Peyer's patch (tissue), 4 donors: ENCODE data around the gene RPL29.

Source experiments
- POLR2A ChIP-seq, 2 donors: fragments of 450-650 bp; IDR thresholded peaks; one replicate each; pipeline ENCODE4 v1.5.1; 2017; ENCODE audit warnings: antibody characterized with exemption in 2 of 2, mild to moderate bottlenecking in 2 of 2, moderate library complexity in 2 of 2
- TF ChIP-seq, protein P1 (sequence below), 6 experiments: fragments of 450-650 bp in 4 of 6; fragments of 200-600 bp in 2 of 6; sonication (generic) in 1 of 6; IDR thresholded peaks; one replicate each; pipeline ENCODE4 v1.5.1; 2017 to 2019; ENCODE audit warnings: antibody characterized with exemption in 6 of 6, mild to moderate bottlenecking in 3 of 6, moderate library complexity in 1 of 6

DNA sequence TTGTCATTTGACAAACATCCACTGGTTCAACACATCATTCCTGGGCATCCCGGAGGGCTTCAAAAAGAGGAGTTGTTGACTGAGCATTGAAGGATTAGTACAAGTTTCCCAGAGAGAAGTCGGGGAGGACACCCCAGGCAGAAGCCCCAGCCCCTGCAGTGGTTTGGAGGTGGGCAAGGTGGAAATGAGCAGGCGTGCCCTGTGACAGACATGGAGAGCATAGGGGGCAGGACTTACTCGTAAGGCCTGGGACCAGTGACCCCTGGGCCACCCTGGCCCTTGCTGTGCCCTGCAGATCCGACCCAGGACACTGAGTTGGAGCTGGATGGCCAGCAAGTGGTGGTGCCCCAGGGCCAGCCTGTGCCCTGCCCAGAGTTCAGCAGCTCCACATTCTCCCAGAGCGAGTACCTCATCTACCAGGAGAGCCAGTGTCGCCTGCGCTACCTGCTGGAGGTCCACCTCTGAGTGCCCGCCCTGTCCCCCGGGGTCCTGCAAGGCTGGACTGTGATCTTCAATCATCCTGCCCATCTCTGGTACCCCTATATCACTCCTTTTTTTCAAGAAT, 47.6 kb downstream of the RPL29 start:
- TF ChIP-seq, protein P1, sequence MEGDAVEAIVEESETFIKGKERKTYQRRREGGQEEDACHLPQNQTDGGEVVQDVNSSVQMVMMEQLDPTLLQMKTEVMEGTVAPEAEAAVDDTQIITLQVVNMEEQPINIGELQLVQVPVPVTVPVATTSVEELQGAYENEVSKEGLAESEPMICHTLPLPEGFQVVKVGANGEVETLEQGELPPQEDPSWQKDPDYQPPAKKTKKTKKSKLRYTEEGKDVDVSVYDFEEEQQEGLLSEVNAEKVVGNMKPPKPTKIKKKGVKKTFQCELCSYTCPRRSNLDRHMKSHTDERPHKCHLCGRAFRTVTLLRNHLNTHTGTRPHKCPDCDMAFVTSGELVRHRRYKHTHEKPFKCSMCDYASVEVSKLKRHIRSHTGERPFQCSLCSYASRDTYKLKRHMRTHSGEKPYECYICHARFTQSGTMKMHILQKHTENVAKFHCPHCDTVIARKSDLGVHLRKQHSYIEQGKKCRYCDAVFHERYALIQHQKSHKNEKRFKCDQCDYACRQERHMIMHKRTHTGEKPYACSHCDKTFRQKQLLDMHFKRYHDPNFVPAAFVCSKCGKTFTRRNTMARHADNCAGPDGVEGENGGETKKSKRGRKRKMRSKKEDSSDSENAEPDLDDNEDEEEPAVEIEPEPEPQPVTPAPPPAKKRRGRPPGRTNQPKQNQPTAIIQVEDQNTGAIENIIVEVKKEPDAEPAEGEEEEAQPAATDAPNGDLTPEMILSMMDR (IDR thresholded peaks at IDR 0.05), result no peak
- TF ChIP-seq POLR2A (IDR thresholded peaks at IDR 0.05), result no peak
